ENCODE measurements around the gene HSPA12B. TPM values are rescaled to one million over a fixed set of nuclear protein-coding genes. Genes with fewer than 3 reads are reported as not detected.

The HSPA12B gene
- total RNA-seq, 4 donors from 2014 or later: 0.75 to 4.1 (median 2.7) TPM

DNA sequence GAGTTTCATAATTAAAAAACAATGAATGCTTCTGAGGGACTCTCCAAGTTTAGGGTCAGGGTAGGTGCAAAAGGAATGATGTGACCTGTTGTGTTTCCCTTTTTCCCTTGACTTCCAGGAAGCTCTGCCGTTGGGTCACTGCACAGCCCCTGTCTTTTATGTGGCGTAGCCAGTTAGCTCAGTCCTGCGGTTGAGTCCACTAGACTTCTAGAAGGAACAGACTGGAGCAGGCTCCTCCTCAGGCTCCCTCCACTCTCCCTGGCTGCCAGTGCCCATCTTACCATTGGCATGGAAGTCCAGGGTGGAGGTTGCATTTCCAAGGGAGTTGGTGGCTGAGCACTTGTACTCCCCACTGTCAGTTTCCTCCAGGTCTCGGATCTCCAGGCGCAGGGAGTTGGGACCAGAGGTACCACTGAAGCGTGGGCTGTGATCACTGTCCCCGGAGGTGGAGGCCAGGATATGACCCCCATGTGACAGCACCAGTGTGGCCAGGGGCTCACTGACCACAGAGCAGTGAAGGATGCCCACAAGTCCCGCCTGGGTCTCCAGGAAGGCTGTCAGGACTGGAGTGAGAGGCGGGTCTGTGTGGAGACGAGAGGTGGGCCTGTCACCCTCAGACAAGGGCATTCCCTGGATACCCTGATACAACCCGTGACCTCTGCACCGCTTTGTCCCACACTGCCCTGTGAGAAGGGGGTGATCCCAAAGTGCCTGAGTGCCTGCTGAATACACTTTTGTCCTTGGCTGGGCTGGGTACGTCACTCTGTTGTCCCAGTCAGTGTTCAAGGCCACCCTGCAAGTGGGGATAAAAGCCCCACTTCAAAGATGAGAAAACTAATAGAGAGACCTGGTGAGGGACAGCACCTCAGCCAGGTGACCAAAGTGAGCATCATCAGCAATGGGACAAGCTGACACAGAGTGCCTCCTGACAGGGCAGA, 31.2 kb upstream of the HSPA12B start:
- TF ChIP-seq POLR2A (IDR thresholded peaks at IDR 0.05) (no peak), EP300 (IDR thresholded peaks at IDR 0.05; ENCODE audit: low read depth) (no peak), POLR2AphosphoS5 (IDR thresholded peaks at IDR 0.05) (no peak)
- TF ChIP-seq, protein P1, sequence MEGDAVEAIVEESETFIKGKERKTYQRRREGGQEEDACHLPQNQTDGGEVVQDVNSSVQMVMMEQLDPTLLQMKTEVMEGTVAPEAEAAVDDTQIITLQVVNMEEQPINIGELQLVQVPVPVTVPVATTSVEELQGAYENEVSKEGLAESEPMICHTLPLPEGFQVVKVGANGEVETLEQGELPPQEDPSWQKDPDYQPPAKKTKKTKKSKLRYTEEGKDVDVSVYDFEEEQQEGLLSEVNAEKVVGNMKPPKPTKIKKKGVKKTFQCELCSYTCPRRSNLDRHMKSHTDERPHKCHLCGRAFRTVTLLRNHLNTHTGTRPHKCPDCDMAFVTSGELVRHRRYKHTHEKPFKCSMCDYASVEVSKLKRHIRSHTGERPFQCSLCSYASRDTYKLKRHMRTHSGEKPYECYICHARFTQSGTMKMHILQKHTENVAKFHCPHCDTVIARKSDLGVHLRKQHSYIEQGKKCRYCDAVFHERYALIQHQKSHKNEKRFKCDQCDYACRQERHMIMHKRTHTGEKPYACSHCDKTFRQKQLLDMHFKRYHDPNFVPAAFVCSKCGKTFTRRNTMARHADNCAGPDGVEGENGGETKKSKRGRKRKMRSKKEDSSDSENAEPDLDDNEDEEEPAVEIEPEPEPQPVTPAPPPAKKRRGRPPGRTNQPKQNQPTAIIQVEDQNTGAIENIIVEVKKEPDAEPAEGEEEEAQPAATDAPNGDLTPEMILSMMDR (IDR thresholded peaks at IDR 0.05): no peak
- 82 to 92% methylated on average over 3 to 11 of the region's 13 CpGs for whole genome bisulfite sequencing, 2 donors (ENCODE audit: low coverage in 1 of 2)

DNA sequence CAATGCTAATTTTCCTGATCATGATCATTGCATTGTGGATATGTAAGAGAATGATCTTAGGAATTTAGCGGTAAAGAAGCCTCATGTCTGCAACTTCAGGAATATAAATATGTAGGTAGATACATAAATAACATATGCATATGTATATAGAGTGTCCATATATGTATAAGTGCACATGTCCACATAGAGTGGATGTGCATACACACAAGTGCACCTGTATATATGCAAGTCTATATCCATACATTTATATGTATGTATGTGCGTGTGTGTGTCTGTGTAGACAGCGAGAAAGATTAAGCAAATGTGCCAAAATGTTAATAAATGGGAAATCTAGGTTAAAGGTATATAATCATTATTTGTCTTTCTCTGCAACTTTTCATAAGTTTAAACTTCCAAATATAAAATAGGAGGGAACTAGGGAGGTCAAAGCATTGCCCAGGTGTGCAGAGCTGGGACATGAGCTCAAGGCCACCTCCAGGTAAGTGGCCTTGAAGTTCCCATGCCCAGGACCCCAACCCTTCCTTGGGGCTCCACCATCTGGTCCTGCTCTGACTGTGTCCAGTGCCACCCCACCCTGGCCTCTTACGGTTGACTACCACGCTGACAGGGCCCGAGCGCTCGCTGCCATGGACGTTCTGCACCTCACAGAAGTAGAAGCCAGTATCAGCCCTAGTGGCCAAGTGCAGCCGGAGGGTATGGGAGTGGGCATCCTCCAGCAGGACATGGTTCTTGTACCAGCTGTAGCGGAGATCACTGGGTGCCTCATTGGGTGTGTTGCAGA, 29.7 kb upstream of the HSPA12B start:
- H3K4me3 ChIP-seq: no peak overlapping the region
- intact Hi-C loops (cut with DNase I; ENCODE audit: low total_unique reads) (no loop called here), in situ Hi-C loops (cut with MboI; ENCODE audit: low pct_ligation_motif_present in 1 of 4, low pct_unique_long_range_greater_than_20kb in 1 of 4, low sequenced_read_pairs in 3 of 4) (no loop called here)
- WGBS, 2 donors (ENCODE audit: low coverage in 1 of 2): 82 to 89% methylated on average over 3 to 11 of the region's 11 CpGs
- no peak for DNase-seq
- TF ChIP-seq EP300 (IDR thresholded peaks at IDR 0.05; ENCODE audit: low read depth) (no peak), POLR2AphosphoS5 (IDR thresholded peaks at IDR 0.05) (no peak), POLR2A (IDR thresholded peaks at IDR 0.05) (no peak)
- TF ChIP-seq, protein P1 (IDR thresholded peaks at IDR 0.05): no peak
- no peaks in the 10 kb centered on the region for H3K36me3 ChIP-seq
- H3K27me3 ChIP-seq: no peaks in the 10 kb centered on the region
- no peaks in the 10 kb centered on the region for H3K4me1 ChIP-seq
- H3K9me3 ChIP-seq: no peaks in the 10 kb centered on the region
- no peak overlapping the region for H3K27ac ChIP-seq

More for the DNA sequence above, 31.2 kb upstream of the HSPA12B start:
- Histone ChIP-seq H3K9me3 (no peaks in the 10 kb centered on the region), H3K36me3 (no peaks in the 10 kb centered on the region), H3K27me3 (no peaks in the 10 kb centered on the region), H3K4me3 (no peak overlapping the region), H3K4me1 (no peaks in the 10 kb centered on the region), H3K27ac (no peak overlapping the region)
- DNase-seq: no peak
- intact Hi-C loops (cut with DNase I; ENCODE audit: low total_unique reads) (no loop called here), in situ Hi-C loops (cut with MboI; ENCODE audit: low pct_ligation_motif_present in 1 of 4, low pct_unique_long_range_greater_than_20kb in 1 of 4, low sequenced_read_pairs in 3 of 4) (no loop called here)

DNA sequence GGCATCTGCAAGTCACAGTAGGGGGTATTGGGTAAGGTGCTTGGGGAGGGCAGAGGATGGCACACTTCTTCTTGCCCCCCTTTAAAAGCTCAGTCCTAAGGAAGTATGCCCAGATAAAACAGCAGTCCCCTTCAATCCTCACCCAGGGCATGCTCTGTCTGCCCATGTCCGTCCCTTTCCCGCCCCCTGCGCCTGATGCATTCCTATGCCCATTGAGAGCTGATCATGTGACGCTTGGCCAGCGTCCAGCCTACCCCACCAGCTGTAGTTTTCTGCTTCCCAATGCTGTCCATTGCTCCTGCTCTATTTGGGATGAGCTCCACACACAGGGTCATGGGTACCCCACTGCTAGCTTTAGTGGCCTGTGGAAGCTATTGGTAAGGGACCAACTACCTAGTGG, 28.4 kb upstream of the HSPA12B start:
- 83% methylated on average over 5 of the region's 5 CpGs; no CpG with 5 or more reads in 1 of the 2 donors for WGBS, 2 donors (ENCODE audit: low coverage in 1 of 2)
- H3K27ac ChIP-seq: no peak overlapping the region
- no peaks in the 10 kb centered on the region for H3K36me3 ChIP-seq
- in situ Hi-C loops (cut with MboI; ENCODE audit: low pct_ligation_motif_present in 1 of 4, low pct_unique_long_range_greater_than_20kb in 1 of 4, low sequenced_read_pairs in 3 of 4) (no loop called here), intact Hi-C loops (cut with DNase I; ENCODE audit: low total_unique reads) (no loop called here)
- H3K9me3 ChIP-seq: no peaks in the 10 kb centered on the region
- TF ChIP-seq POLR2A (IDR thresholded peaks at IDR 0.05) (no peak), EP300 (IDR thresholded peaks at IDR 0.05; ENCODE audit: low read depth) (no peak), POLR2AphosphoS5 (IDR thresholded peaks at IDR 0.05) (no peak)
- TF ChIP-seq, protein P1 (IDR thresholded peaks at IDR 0.05): no peak
- no peaks in the 10 kb centered on the region for H3K27me3 ChIP-seq
- DNase-seq: no peak
- no peaks in the 10 kb centered on the region for H3K4me1 ChIP-seq
- no peak overlapping the region for H3K4me3 ChIP-seq

DNA sequence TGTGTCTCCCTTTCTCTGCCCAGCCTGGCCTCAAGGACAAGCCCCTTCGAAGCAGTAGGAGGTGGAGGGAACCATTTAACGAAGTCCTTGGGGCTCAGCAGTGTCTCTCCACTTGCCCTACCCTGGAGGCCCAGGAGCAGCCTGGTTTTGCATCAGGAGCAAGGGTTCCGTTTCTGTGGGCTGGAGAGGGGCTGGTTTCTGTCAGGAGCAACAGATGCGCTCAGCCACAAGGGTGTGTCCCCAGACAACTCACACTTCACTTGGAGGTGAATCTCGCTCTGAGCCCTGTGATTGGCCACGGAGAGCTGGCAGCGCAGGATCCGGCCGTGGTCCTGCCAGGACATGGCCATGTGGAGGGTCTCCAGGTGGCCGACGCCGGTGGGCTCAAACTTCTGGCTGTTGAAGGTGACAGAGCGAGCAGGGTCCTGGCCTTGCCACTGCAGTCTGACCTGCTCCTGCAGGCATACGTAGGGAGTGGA, 27.0 kb upstream of the HSPA12B start:
- Histone ChIP-seq H3K27ac (no peak overlapping the region), H3K9me3 (no peaks in the 10 kb centered on the region), H3K36me3 (no peaks in the 10 kb centered on the region), H3K4me3 (no peak overlapping the region), H3K27me3 (no peaks in the 10 kb centered on the region), H3K4me1 (no peaks in the 10 kb centered on the region)
- intact Hi-C loops (cut with DNase I; ENCODE audit: low total_unique reads) (no loop called here), in situ Hi-C loops (cut with MboI; ENCODE audit: low pct_ligation_motif_present in 1 of 4, low pct_unique_long_range_greater_than_20kb in 1 of 4, low sequenced_read_pairs in 3 of 4) (no loop called here)
- TF ChIP-seq EP300 (IDR thresholded peaks at IDR 0.05; ENCODE audit: low read depth) (no peak), POLR2A (IDR thresholded peaks at IDR 0.05) (no peak), POLR2AphosphoS5 (IDR thresholded peaks at IDR 0.05) (no peak)
- TF ChIP-seq, protein P1 (IDR thresholded peaks at IDR 0.05): no peak
- no peak for DNase-seq
- 79% methylated on average over 14 of the region's 14 CpGs; no CpG with 5 or more reads in 1 of the 2 donors for WGBS, 2 donors (ENCODE audit: low coverage in 1 of 2)
